Naive B cell (primary cell): Measurements from ENCODE around the gene RIF1. TPM values are rescaled to one million over a fixed set of nuclear protein-coding genes. Genes with fewer than 3 reads are reported as not detected.
A peak's percentile ranks its signal among the peaks of the same experiment; 100 is the strongest.

ENCODE experiments used
- ATAC-seq, 2 donors: fragments of 150-1000 bp; cut with Tn5 transposase; 2 replicates each; pipeline ENCODE4 v1.10.0; 2021; ENCODE audit warnings: low read depth in 2 of 2, mild to moderate bottlenecking in 2 of 2, moderate library complexity in 2 of 2
- DNase-seq: peaks from one replicate; pipeline ENCODE4 v3.0.0; 2022
- H3K27ac Mint-ChIP-seq, 6 donors: one replicate each; pipeline ENCODE4 v1.8.0; 2020 to 2022; ENCODE audit warnings: mild to moderate bottlenecking in 6 of 6, mixed read lengths in 6 of 6, moderate library complexity in 5 of 6, inconsistent platforms in 2 of 6
- H3K27me3 Mint-ChIP-seq, 3 donors: one replicate each; pipeline ENCODE4 v1.8.0; 2021 to 2022; ENCODE audit warnings: mixed read lengths in 3 of 3, mild to moderate bottlenecking in 1 of 3
- H3K36me3 Mint-ChIP-seq, 2 donors: one replicate each; pipeline ENCODE4 v1.8.0; 2020 to 2022; ENCODE audit warnings: mixed read lengths in 2 of 2, inconsistent platforms in 1 of 2, mild to moderate bottlenecking in 1 of 2
- H3K4me1 Mint-ChIP-seq, 3 donors: one replicate each; pipeline ENCODE4 v1.8.0; 2020 to 2022; ENCODE audit warnings: mixed read lengths in 3 of 3, inconsistent platforms in 1 of 3, mild to moderate bottlenecking in 1 of 3, moderate library complexity in 1 of 3
- H3K4me3 Mint-ChIP-seq, 8 donors: one replicate each; pipeline ENCODE4 v1.8.0; 2020 to 2022; ENCODE audit warnings: mild to moderate bottlenecking in 8 of 8, mixed read lengths in 8 of 8, moderate library complexity in 8 of 8, inconsistent platforms in 2 of 8
- H3K9me3 Mint-ChIP-seq, 7 donors: one replicate each; pipeline ENCODE4 v1.8.0; 2020 to 2022; ENCODE audit warnings: mixed read lengths in 7 of 7, mild to moderate bottlenecking in 5 of 7, inconsistent platforms in 2 of 7, moderate library complexity in 1 of 7
- polyA plus RNA-seq, 6 donors: library from polyadenylated mRNA; unstranded; fragments of 300-500 nt; fragmentation: Illumina TruSeq; gene quantifications; one replicate each; pipeline ENCODE4 v1.2.3, GENCODE V29; 2021; ENCODE audit warnings: low read depth in 6 of 6

RIF1 gene
- polyA plus RNA-seq, 6 donors from 2014 or later: 7.4 to 31.1 (median 21.9) TPM

DNA sequence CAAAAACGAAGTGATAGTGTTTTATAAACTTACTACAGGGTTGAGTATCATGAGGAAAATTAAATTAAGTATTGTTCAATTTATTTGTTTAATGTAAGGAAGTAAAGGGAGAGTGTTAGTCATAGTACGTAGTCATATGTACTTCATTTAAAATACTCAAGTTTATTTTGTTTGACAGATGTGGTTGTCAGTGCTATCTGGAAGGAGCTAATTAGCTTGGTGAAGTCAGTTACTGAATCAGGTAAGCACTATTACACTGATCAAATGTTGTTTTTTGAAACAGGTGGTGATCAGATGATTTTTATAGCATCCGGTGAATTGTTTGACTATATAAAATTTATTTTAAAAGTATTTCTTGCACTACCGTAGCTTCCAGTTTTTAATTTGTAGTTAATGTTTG, 28.8 kb downstream of the RIF1 start:
- Mint-ChIP-seq H3K4me1 (peaks cover 0 to 5% (median 0%) of the 10 kb centered on the region in 3 donors), H3K27me3 (no peaks in the 10 kb centered on the region), H3K27ac (peak overlapping the region in 1 of 6 donors; percentile 33), H3K36me3 (peaks cover 9 to 14% of the 10 kb centered on the region in 2 donors), H3K9me3 (no peaks in the 10 kb centered on the region), H3K4me3 (no peak overlapping the region)
- DNase-seq (no peak), ATAC-seq (no peak)

DNA sequence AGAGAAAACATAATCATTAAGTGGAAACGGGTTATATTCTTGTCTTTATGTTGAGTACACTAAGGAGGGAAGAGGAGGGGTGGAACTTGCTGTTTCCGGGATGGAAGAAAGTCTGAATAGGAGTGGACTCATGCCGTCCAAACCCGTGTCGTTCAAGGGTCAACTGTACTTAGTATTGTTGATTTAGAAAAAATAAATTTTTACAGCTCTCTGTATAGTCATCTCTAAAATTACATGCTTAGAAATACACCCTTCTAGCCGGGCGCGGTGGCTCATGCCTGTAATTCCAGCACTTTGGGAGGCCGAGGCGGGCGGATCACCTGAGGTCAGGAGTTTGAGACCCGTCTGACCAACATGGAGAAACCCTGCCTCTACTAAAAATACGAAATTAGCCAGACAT, 29.4 kb downstream of the RIF1 start:
- no peaks in the 10 kb centered on the region for H3K27me3 Mint-ChIP-seq
- H3K9me3 Mint-ChIP-seq: no peaks in the 10 kb centered on the region
- peaks cover 9 to 18% of the 10 kb centered on the region in 2 donors for H3K36me3 Mint-ChIP-seq
- H3K4me3 Mint-ChIP-seq: no peak overlapping the region
- DNase-seq: no peak
- no peak overlapping the region for H3K27ac Mint-ChIP-seq
- peaks cover 0 to 5% (median 0%) of the 10 kb centered on the region in 3 donors for H3K4me1 Mint-ChIP-seq
- ATAC-seq: no peak

DNA sequence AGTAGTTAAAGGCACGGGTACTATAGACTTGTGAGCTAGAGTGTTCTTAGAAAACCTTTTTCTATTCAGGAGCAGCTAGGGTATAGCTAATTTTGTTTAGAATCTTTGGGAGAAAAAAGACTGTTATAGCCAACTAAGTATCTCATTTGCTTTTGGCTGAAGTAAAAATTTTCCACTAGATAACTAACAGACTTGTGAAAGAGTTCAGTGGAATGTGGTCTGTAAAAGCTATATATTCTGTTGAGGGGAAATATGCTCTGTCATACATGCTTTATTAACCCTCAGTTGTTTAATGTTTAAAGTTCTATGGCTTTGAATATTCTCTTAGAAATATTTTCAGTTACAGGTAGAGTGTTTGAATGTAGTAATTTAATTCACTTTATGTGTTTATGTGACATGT, 49.7 kb downstream of the RIF1 start:
- no peaks in the 10 kb centered on the region for H3K9me3 Mint-ChIP-seq

DNA sequence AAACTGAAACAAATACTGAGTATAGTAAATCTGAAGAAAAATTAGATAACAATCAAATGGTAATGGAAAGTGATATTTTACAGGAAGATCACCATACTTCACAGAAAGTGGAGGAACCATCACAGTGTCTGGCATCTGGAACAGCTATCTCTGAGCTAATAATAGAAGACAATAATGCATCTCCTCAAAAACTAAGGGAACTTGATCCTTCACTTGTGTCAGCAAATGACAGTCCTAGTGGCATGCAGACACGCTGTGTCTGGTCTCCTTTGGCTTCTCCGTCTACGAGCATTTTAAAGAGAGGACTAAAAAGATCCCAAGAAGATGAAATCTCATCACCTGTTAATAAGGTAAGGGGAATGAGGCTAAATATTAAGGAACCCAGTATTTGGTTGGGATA, 56.1 kb downstream of the RIF1 start:
- ATAC-seq: no peak
- peaks cover 0 to 1% (median 0%) of the 10 kb centered on the region in 7 donors for H3K9me3 Mint-ChIP-seq
- H3K27ac Mint-ChIP-seq: peak overlapping the region in 1 of 6 donors; percentile 42
- DNase-seq: no peak
- H3K4me3 Mint-ChIP-seq: no peak overlapping the region
- H3K27me3 Mint-ChIP-seq: no peaks in the 10 kb centered on the region
- H3K4me1 Mint-ChIP-seq: peaks cover 0 to 4% (median 0%) of the 10 kb centered on the region in 3 donors
- H3K36me3 Mint-ChIP-seq: peaks cover 52 to 66% of the 10 kb centered on the region in 2 donors

More for the DNA sequence above, 49.7 kb downstream of the RIF1 start:
- peaks cover 28 to 33% of the 10 kb centered on the region in 2 donors for H3K36me3 Mint-ChIP-seq
- no peaks in the 10 kb centered on the region for H3K27me3 Mint-ChIP-seq
- no peak overlapping the region for H3K27ac Mint-ChIP-seq
- peaks cover 0 to 4% (median 0%) of the 10 kb centered on the region in 3 donors for H3K4me1 Mint-ChIP-seq
- ATAC-seq (no peak), DNase-seq (no peak)
- H3K4me3 Mint-ChIP-seq: no peak overlapping the region

GRCh38 chr2:151470556-151470955, 60.9 kb downstream of the RIF1 start:
- peaks cover 0 to 10% (median 3%) of the 10 kb centered on the region in 3 donors for H3K4me1 Mint-ChIP-seq
- H3K27ac Mint-ChIP-seq: peak overlapping the region in 1 of 6 donors; percentile 17
- DNase-seq (no peak), ATAC-seq (no peak)
- no peak overlapping the region for H3K4me3 Mint-ChIP-seq
- H3K27me3 Mint-ChIP-seq: no peaks in the 10 kb centered on the region
- H3K9me3 Mint-ChIP-seq: peaks cover 0 to 6% (median 0%) of the 10 kb centered on the region in 7 donors
- peaks cover 26 to 54% of the 10 kb centered on the region in 2 donors for H3K36me3 Mint-ChIP-seq

DNA sequence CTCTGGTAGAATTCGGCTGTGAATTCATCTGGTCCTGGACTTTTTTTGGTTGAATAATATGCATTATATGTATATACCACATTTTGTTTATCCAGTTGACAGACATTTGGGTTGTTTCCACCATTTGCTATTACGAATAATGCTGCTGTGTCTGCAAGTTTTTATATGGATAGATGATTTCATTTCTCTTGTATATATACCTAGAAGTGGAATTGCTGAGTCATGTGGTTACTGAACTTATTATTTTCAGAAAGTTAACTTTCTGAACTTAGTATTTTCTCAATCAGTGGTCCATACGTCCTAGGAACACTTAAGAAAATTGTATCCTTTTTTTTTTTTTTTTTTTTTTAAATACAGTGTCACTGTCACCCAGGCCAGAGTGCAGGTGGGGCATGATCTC, 63.3 kb downstream of the RIF1 start:
- Mint-ChIP-seq H3K36me3 (peaks cover 24 to 48% of the 10 kb centered on the region in 2 donors), H3K27me3 (no peaks in the 10 kb centered on the region)

GRCh38 chr2:151475071-151475470, 65.4 kb downstream of the RIF1 start:
- no peak overlapping the region for H3K4me3 Mint-ChIP-seq
- H3K27me3 Mint-ChIP-seq: no peaks in the 10 kb centered on the region
- peak overlapping the region in 1 of 6 donors; percentile 38 for H3K27ac Mint-ChIP-seq
- DNase-seq: no peak
- H3K36me3 Mint-ChIP-seq: peaks cover 14 to 38% of the 10 kb centered on the region in 2 donors
- peaks cover 0 to 10% (median 3%) of the 10 kb centered on the region in 3 donors for H3K4me1 Mint-ChIP-seq
- no peak for ATAC-seq
- H3K9me3 Mint-ChIP-seq: peaks cover 0 to 6% (median 0%) of the 10 kb centered on the region in 7 donors

More for the DNA sequence above, 63.3 kb downstream of the RIF1 start:
- Mint-ChIP-seq H3K4me1 (peaks cover 0 to 10% (median 3%) of the 10 kb centered on the region in 3 donors), H3K4me3 (no peak overlapping the region), H3K9me3 (peaks cover 0 to 6% (median 0%) of the 10 kb centered on the region in 7 donors), H3K27ac (no peak overlapping the region)
- DNase-seq (no peak), ATAC-seq (no peak)

DNA sequence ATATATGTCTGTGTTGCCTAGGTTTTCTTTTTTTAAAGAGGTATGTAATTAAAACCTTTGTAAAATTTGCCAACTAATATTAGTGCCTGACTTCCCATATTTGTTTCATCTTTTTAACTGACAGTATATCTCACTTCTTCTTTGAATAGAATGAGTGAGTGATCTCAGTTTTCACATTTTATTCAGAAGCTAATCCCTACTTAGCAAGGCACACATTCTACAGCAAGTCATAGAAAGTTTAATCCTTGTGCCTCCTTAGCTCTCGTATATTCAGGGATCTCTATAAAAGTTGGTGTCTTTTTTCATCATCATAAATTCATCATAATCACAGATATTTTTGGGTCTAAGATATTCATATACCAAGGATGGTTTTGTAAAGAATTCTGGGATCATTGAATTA, 66.6 kb downstream of the RIF1 start:
- Mint-ChIP-seq H3K4me3 (no peak overlapping the region), H3K9me3 (peaks cover 0 to 4% (median 0%) of the 10 kb centered on the region in 7 donors), H3K4me1 (peaks cover 0 to 10% (median 3%) of the 10 kb centered on the region in 3 donors), H3K27me3 (no peaks in the 10 kb centered on the region), H3K36me3 (peaks cover 4 to 35% of the 10 kb centered on the region in 2 donors), H3K27ac (no peak overlapping the region)
- ATAC-seq (no peak), DNase-seq (no peak)

- ATAC-seq (no peak), DNase-seq (no peak)
- Mint-ChIP-seq H3K36me3 (peaks cover 0 to 47% of the 10 kb centered on the region in 2 donors), H3K4me3 (no peak overlapping the region), H3K27ac (peak overlapping the region in 1 of 6 donors; percentile 68), H3K27me3 (no peaks in the 10 kb centered on the region), H3K9me3 (no peaks in the 10 kb centered on the region), H3K4me1 (no peaks in the 10 kb centered on the region)
Measured at GRCh38 chr2:151478011-151478410, 68.3 kb downstream of the RIF1 start.

GRCh38 chr2:151481744-151482143, 72.0 kb downstream of the RIF1 start:
- H3K4me1 Mint-ChIP-seq: peaks cover 0 to 7% (median 6%) of the 10 kb centered on the region in 3 donors
- no peaks in the 10 kb centered on the region for H3K27me3 Mint-ChIP-seq
- ATAC-seq (no peak), DNase-seq (no peak)
- peaks cover 0 to 16% (median 7%) of the 10 kb centered on the region in 7 donors for H3K9me3 Mint-ChIP-seq
- H3K4me3 Mint-ChIP-seq: no peak overlapping the region
- H3K36me3 Mint-ChIP-seq: peaks cover 15 to 54% of the 10 kb centered on the region in 2 donors
- H3K27ac Mint-ChIP-seq: peak overlapping the region in 1 of 6 donors; percentile 53

GRCh38 chr2:151482171-151482725, 72.5 kb downstream of the RIF1 start:
- Mint-ChIP-seq H3K36me3 (peaks cover 17 to 59% of the 10 kb centered on the region in 2 donors), H3K27ac (peak overlapping the region in 2 of 6 donors; percentile 10 to 53), H3K27me3 (no peaks in the 10 kb centered on the region), H3K4me1 (peaks cover 0 to 7% (median 6%) of the 10 kb centered on the region in 3 donors), H3K4me3 (no peak overlapping the region), H3K9me3 (peaks cover 0 to 18% (median 7%) of the 10 kb centered on the region in 7 donors)
- DNase-seq: no peak
- ATAC-seq: no peak

GRCh38 chr2:151483546-151483945, 73.8 kb downstream of the RIF1 start:
- Mint-ChIP-seq H3K36me3 (peaks cover 17 to 56% of the 10 kb centered on the region in 2 donors), H3K27me3 (no peaks in the 10 kb centered on the region), H3K4me3 (no peak overlapping the region), H3K4me1 (peaks cover 0 to 7% (median 6%) of the 10 kb centered on the region in 3 donors), H3K9me3 (peaks cover 0 to 18% (median 7%) of the 10 kb centered on the region in 7 donors), H3K27ac (no peak overlapping the region)
- no peak for ATAC-seq
- no peak for DNase-seq

GRCh38 chr2:151484100-151484499, 74.4 kb downstream of the RIF1 start:
- Mint-ChIP-seq H3K9me3 (peaks cover 0 to 18% (median 7%) of the 10 kb centered on the region in 7 donors), H3K4me3 (no peak overlapping the region), H3K36me3 (peaks cover 17 to 55% of the 10 kb centered on the region in 2 donors), H3K27me3 (no peaks in the 10 kb centered on the region), H3K4me1 (peaks cover 0 to 7% (median 6%) of the 10 kb centered on the region in 3 donors), H3K27ac (no peak overlapping the region)
- ATAC-seq (no peak), DNase-seq (no peak)

- Mint-ChIP-seq H3K27me3 (no peaks in the 10 kb centered on the region), H3K4me1 (peaks cover 0 to 7% (median 6%) of the 10 kb centered on the region in 3 donors), H3K27ac (no peak overlapping the region), H3K9me3 (peaks cover 0 to 18% (median 7%) of the 10 kb centered on the region in 7 donors), H3K36me3 (peaks cover 17 to 57% of the 10 kb centered on the region in 2 donors), H3K4me3 (no peak overlapping the region)
- ATAC-seq: no peak
- DNase-seq: peak; percentile 3
Measured at GRCh38 chr2:151486053-151486452, 76.4 kb downstream of the RIF1 start.
